ENCODE results near the gene CYP27C1. TPM values are rescaled to one million over a fixed set of nuclear protein-coding genes. Genes with fewer than 3 reads are reported as not detected.

Gene CYP27C1
- total RNA-seq, 1 donor from 2014 or later = not detected

GRCh38 chr2:127175041-127175721 is 44.9 kb downstream of the CYP27C1 start:
- Histone ChIP-seq H3K4me1 (peaks cover 4% of the 10 kb centered on the region), H3K9me3 (no peaks in the 10 kb centered on the region), H3K27ac (no peak overlapping the region), H3K27me3 (no peaks in the 10 kb centered on the region), H3K4me3 (no peak overlapping the region), H3K36me3 (no peaks in the 10 kb centered on the region)
- ATAC-seq (no peak), DNase-seq (no peak)
- no peak for TF ChIP-seq CTCF (IDR thresholded peaks at IDR 0.05)
- intact Hi-C loops (cut with DNase I) = no loop called here

GRCh38 chr2:127174640-127175039 is 45.5 kb downstream of the CYP27C1 start:
- Histone ChIP-seq H3K4me1 (peaks cover 4% of the 10 kb centered on the region), H3K9me3 (no peaks in the 10 kb centered on the region), H3K27me3 (no peaks in the 10 kb centered on the region), H3K27ac (no peak overlapping the region), H3K36me3 (no peaks in the 10 kb centered on the region), H3K4me3 (no peak overlapping the region)
- no peak for TF ChIP-seq CTCF (IDR thresholded peaks at IDR 0.05)
- no peak for DNase-seq
- intact Hi-C loops (cut with DNase I) = no loop called here
- ATAC-seq = no peak

GRCh38 chr2:127174136-127174535 is 46.0 kb downstream of the CYP27C1 start:
- Histone ChIP-seq H3K27me3 (no peaks in the 10 kb centered on the region), H3K4me3 (no peak overlapping the region), H3K4me1 (peaks cover 4% of the 10 kb centered on the region), H3K27ac (no peak overlapping the region), H3K9me3 (no peaks in the 10 kb centered on the region), H3K36me3 (no peaks in the 10 kb centered on the region)
- ATAC-seq (peak; percentile 45), DNase-seq (no peak)
- TF ChIP-seq CTCF (IDR thresholded peaks at IDR 0.05) = peak; percentile 22
- intact Hi-C loops (cut with DNase I) = no loop called here

- intact Hi-C loops (cut with DNase I) = no loop called here
- no peak for DNase-seq
- no peaks in the 10 kb centered on the region for H3K36me3 ChIP-seq
- no peak overlapping the region for H3K27ac ChIP-seq
- peaks cover 4% of the 10 kb centered on the region for H3K4me1 ChIP-seq
- no peak overlapping the region for H3K4me3 ChIP-seq
- ATAC-seq = no peak
- no peak for TF ChIP-seq CTCF (IDR thresholded peaks at IDR 0.05)
- H3K27me3 ChIP-seq = no peaks in the 10 kb centered on the region
- no peaks in the 10 kb centered on the region for H3K9me3 ChIP-seq
Measured at GRCh38 chr2:127173057-127173456, 47.0 kb downstream of the CYP27C1 start.

- H3K4me3 ChIP-seq = no peak overlapping the region
- H3K4me1 ChIP-seq = peaks cover 4% of the 10 kb centered on the region
- no peak for DNase-seq
- intact Hi-C loops (cut with DNase I) = no loop called here
- H3K27me3 ChIP-seq = no peaks in the 10 kb centered on the region
- no peak for TF ChIP-seq CTCF (IDR thresholded peaks at IDR 0.05)
- no peaks in the 10 kb centered on the region for H3K9me3 ChIP-seq
- H3K36me3 ChIP-seq = no peaks in the 10 kb centered on the region
- no peak for ATAC-seq
- H3K27ac ChIP-seq = no peak overlapping the region
Measured at GRCh38 chr2:127172306-127172705, 47.8 kb downstream of the CYP27C1 start.
